Measurements from ENCODE around the gene ZNF865. TPM values are rescaled to one million over a fixed set of nuclear protein-coding genes. Genes with fewer than 3 reads are reported as not detected.

ZNF865 gene
- total and polyA plus RNA-seq, 10 of the 15 experiments (the other 5 are each of a cell fraction or from before 2014, with no cell fraction given): 0.02 to 18.3 (median 0.90) TPM

GRCh38 chr19:55598034-55598433 lies 7.4 kb upstream of the ZNF865 start (continued):
- TF ChIP-seq IRF3 (IDR thresholded peaks at IDR 0.05): no peak
- TF ChIP-seq RAD51 (IDR thresholded peaks at IDR 0.05): no peak
- TF ChIP-seq TCF12 (IDR thresholded peaks at IDR 0.05; ENCODE audit: low read depth, low read length): no peak
- no peak for TF ChIP-seq HDAC6 (IDR thresholded peaks at IDR 0.05; ENCODE audit: unreplicated experiment)

GRCh38 chr19:55598719-55599467 lies 6.6 kb upstream of the ZNF865 start:
- intact Hi-C loops (cut with micrococcal nuclease; ENCODE audit: unreplicated experiment) (no loop called here), in situ Hi-C loops (cut with MboI) (no loop called here)
- CTCF ChIA-PET: interaction anchor here (1.0 to 2.4 kb wide), 5 partner anchors 11 to 95 kb away, joined by 3 to 11 read pairs (median 9); partner anchors contain the start of gene U2AF2
- Histone ChIP-seq H3K9me3 (replicated peaks; ENCODE audit: control insufficient read depth, insufficient read depth, low read length) (peaks cover 2% of the 10 kb centered on the region; the same call in 2 of the 3 replicates), H3K4me1 (ENCODE audit: control insufficient read depth, insufficient read depth, low read length) (peaks cover 6% of the 10 kb centered on the region; the same call in 1 of the 2 replicates), H3K27me3 (replicated peaks in 1 of 2; ENCODE audit: control insufficient read depth in 2 of 2, insufficient read depth in 2 of 2, low read length in 1 of 2) (no peaks in the 10 kb centered on the region), H3K36me3 (ENCODE audit: control insufficient read depth in 2 of 2, insufficient read depth in 2 of 2, low read length in 1 of 2) (peaks cover 0 to 8% of the 10 kb centered on the region in 2 experiments; a peak in 1 of 4 replicates), H3K4me3 (peak overlapping the region; percentile 74; the same call in 1 of the 2 replicates), H4K20me1 (ENCODE audit: control insufficient read depth, insufficient read depth) (no peaks in the 10 kb centered on the region), H3K4me2 (ENCODE audit: control insufficient read depth, insufficient read depth) (peak overlapping the region; percentile 56), H3K9ac (ENCODE audit: control insufficient read depth, insufficient read depth, low read length) (peak overlapping the region; percentile 95), H3K79me2 (ENCODE audit: control insufficient read depth, insufficient read depth, low read length) (peaks cover 10% of the 10 kb centered on the region), H3K27ac (ENCODE audit: control insufficient read depth, insufficient read depth) (peak overlapping the region; percentile 99), H2AFZ (ENCODE audit: control insufficient read depth, low read depth, low read length) (peak overlapping the region; percentile 77)
- RAD21 ChIA-PET (ENCODE audit: unreplicated experiment): interaction anchor here (1.2 to 2.6 kb wide), 8 partner anchors 12 to 215 kb away, joined by 4 to 11 read pairs (median 4); partner anchors contain the start of genes TMEM238, ZNF579, ZNF628 and ZNF784
- FAIRE-seq: peak; percentile 97
- WGBS (ENCODE audit: insufficient coverage, insufficient replicate concordance, low lambda C conversion rate, missing lambda C conversion rate): 9% methylated on average over 23 of the region's 26 CpGs
- peak; percentile 82 for DNase-seq (ENCODE audit: low read depth, low spot score)
- POLR2A ChIA-PET: interaction anchor here (0.5 to 1.6 kb wide), 18 partner anchors 10 to 1479 kb away, joined by 3 to 7 read pairs (median 4); partner anchors contain the start of genes CCDC106, HSPBP1, ISOC2 and TMEM238
- ATAC-seq: peak; percentile 83
- SMC1A ChIA-PET (ENCODE audit: uncharacterized antibody, unreplicated experiment): interaction anchor here (0.9 to 2.3 kb wide), 6 partner anchors 8 to 122 kb away, joined by 3 to 16 read pairs (median 4); partner anchors contain the start of gene NAT14
- BruUV-seq (replicated peaks): no TSS peak
- TF ChIP-seq PRDM15 (CRISPR knock-in tag; IDR thresholded peaks at IDR 0.05) (no peak), NBN (IDR thresholded peaks at IDR 0.05) (no peak), NFYB (IDR thresholded peaks at IDR 0.05; ENCODE audit: insufficient read depth, low read depth, low read length) (no peak), PKNOX1 (IDR thresholded peaks at IDR 0.05) (peak; percentile 51), CHD1 (IDR thresholded peaks at IDR 0.05; ENCODE audit: low read depth, low read length) (peak; percentile 83), ZBED1 (IDR thresholded peaks at IDR 0.05; ENCODE audit: borderline replicate concordance) (no peak), FOS (IDR thresholded peaks at IDR 0.05; ENCODE audit: borderline replicate concordance, extremely low read depth, insufficient read length) (no peak), CTCF (IDR thresholded peaks at IDR 0.05 in 2 of 3, conservative IDR thresholded peaks at IDR 0.05 in 1 of 3; ENCODE audit: control insufficient read depth in 2 of 3, extremely low read depth in 1 of 3, insufficient read depth in 1 of 3, low read depth in 3 of 3, low read length in 3 of 3) (no peak)
